ENCODE results near the gene GFI1B.

Gene GFI1B

GRCh38 chr9:132973166-132973565, 5.3 kb upstream of the GFI1B start:
- H3K27me3 ChIP-seq (ENCODE audit: control insufficient read depth, insufficient read depth, low read length) = peaks cover 19% of the 10 kb centered on the region
- H3K9ac ChIP-seq (ENCODE audit: low read length) = no peak overlapping the region
- no peak overlapping the region for H3K4me3 ChIP-seq (ENCODE audit: low read length)
- H3K36me3 ChIP-seq (ENCODE audit: control insufficient read depth, insufficient read depth, low read length) = no peaks in the 10 kb centered on the region
- peaks cover 16% of the 10 kb centered on the region for H3K4me1 ChIP-seq (ENCODE audit: control insufficient read depth, insufficient read depth, low read length)
- no peaks in the 10 kb centered on the region for H3K9me3 ChIP-seq (ENCODE audit: control insufficient read depth, low read length)

GRCh38 chr9:132973713-132974112, 4.8 kb upstream of the GFI1B start:
- Histone ChIP-seq H3K9ac (ENCODE audit: low read length) (no peak overlapping the region), H3K36me3 (ENCODE audit: control insufficient read depth, insufficient read depth, low read length) (no peaks in the 10 kb centered on the region), H3K27me3 (ENCODE audit: control insufficient read depth, insufficient read depth, low read length) (peaks cover 23% of the 10 kb centered on the region), H3K9me3 (ENCODE audit: control insufficient read depth, low read length) (no peaks in the 10 kb centered on the region), H3K4me1 (ENCODE audit: control insufficient read depth, insufficient read depth, low read length) (peaks cover 18% of the 10 kb centered on the region), H3K4me3 (ENCODE audit: low read length) (no peak overlapping the region)

DNA sequence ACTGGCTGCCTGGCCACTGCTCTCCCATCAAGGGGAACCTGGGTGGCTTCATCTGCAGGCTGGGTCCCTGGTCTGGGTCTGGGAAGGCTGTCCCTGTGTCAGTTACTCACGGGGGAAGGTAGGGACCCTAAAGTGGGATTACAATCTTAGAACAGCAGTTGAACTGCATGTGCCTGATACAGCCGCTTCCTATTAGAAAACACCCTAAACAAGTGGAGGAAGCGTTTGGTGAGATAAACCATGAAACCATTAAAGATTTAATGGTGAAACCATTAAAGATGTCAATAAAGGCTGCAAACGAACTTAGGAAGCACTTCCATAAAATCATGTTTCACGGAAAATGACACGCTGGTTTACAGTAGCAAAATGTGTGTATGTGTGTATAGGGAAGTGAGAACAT, 2.5 kb upstream of the GFI1B start:
- no peaks in the 10 kb centered on the region for H3K36me3 ChIP-seq (ENCODE audit: control insufficient read depth, insufficient read depth, low read length)
- no peak overlapping the region for H3K9ac ChIP-seq (ENCODE audit: low read length)
- peaks cover 11% of the 10 kb centered on the region for H3K4me1 ChIP-seq (ENCODE audit: control insufficient read depth, insufficient read depth, low read length)
- peaks cover 27% of the 10 kb centered on the region for H3K27me3 ChIP-seq (ENCODE audit: control insufficient read depth, insufficient read depth, low read length)
- H3K4me3 ChIP-seq (ENCODE audit: low read length) = no peak overlapping the region
- H3K9me3 ChIP-seq (ENCODE audit: control insufficient read depth, low read length) = no peaks in the 10 kb centered on the region

DNA sequence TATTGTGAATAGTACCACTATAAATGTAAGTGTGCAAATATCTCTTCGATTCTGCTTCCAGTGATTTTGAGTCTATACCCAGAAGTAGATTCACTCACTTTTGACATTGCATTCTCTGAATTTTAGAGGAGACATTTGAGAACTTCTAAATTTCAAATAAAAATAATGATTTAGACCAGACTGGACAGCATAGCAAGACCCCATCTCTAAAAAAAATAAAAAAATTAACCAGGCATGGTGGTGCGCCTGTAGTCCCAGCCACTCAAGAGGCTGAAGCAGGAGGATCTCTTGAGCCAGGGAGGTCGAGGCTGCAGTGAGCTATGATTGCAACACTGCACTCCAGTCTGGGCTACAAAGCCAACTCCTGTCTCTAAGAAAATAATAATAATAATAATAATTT, 1.9 kb upstream of the GFI1B start:
- no peak overlapping the region for H3K9ac ChIP-seq (ENCODE audit: low read length)
- no peaks in the 10 kb centered on the region for H3K36me3 ChIP-seq (ENCODE audit: control insufficient read depth, insufficient read depth, low read length)
- H3K27me3 ChIP-seq (ENCODE audit: control insufficient read depth, insufficient read depth, low read length) = peaks cover 27% of the 10 kb centered on the region
- no peaks in the 10 kb centered on the region for H3K9me3 ChIP-seq (ENCODE audit: control insufficient read depth, low read length)
- H3K4me3 ChIP-seq (ENCODE audit: low read length) = no peak overlapping the region
- H3K4me1 ChIP-seq (ENCODE audit: control insufficient read depth, insufficient read depth, low read length) = peaks cover 11% of the 10 kb centered on the region

DNA sequence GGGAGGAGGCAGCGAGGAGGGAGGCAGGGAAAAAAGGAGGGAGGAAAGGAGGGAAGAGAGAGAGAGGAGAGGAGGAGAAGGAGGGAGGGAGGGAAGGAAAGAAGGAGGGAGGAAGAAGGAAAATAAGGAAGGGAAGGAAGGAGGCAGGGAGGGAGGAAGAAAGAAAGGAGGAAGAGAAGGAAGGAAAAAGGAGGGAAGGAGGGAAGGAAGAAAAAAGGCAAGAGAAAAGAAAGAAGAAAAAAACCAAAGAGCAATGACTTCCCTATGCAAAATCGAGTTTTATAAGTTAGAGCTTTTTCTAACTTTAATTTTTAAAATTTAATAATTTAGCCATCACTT, 413 bp upstream of the GFI1B start:
- peaks cover 24% of the 10 kb centered on the region for H3K27me3 ChIP-seq (ENCODE audit: control insufficient read depth, insufficient read depth, low read length)
- no peak overlapping the region for H3K9ac ChIP-seq (ENCODE audit: low read length)
- H3K4me1 ChIP-seq (ENCODE audit: control insufficient read depth, insufficient read depth, low read length) = peaks cover 5% of the 10 kb centered on the region
- no peaks in the 10 kb centered on the region for H3K9me3 ChIP-seq (ENCODE audit: control insufficient read depth, low read length)
- no peak overlapping the region for H3K4me3 ChIP-seq (ENCODE audit: low read length)
- H3K36me3 ChIP-seq (ENCODE audit: control insufficient read depth, insufficient read depth, low read length) = no peaks in the 10 kb centered on the region

- H3K9me3 ChIP-seq (ENCODE audit: control insufficient read depth, low read length) = no peaks in the 10 kb centered on the region
- peaks cover 15% of the 10 kb centered on the region for H3K27me3 ChIP-seq (ENCODE audit: control insufficient read depth, insufficient read depth, low read length)
- no peak overlapping the region for H3K4me3 ChIP-seq (ENCODE audit: low read length)
- H3K9ac ChIP-seq (ENCODE audit: low read length) = no peak overlapping the region
- H3K36me3 ChIP-seq (ENCODE audit: control insufficient read depth, insufficient read depth, low read length) = no peaks in the 10 kb centered on the region
- peaks cover 5% of the 10 kb centered on the region for H3K4me1 ChIP-seq (ENCODE audit: control insufficient read depth, insufficient read depth, low read length)
These were observed 1.7 kb downstream of the GFI1B start for GRCh38 chr9:132980157-132980556.

GRCh38 chr9:132982458-132982857, 4.0 kb downstream of the GFI1B start:
- Histone ChIP-seq H3K4me1 (ENCODE audit: control insufficient read depth, insufficient read depth, low read length) (peaks cover 5% of the 10 kb centered on the region), H3K36me3 (ENCODE audit: control insufficient read depth, insufficient read depth, low read length) (no peaks in the 10 kb centered on the region), H3K4me3 (ENCODE audit: low read length) (no peak overlapping the region), H3K27me3 (ENCODE audit: control insufficient read depth, insufficient read depth, low read length) (peaks cover 20% of the 10 kb centered on the region), H3K9ac (ENCODE audit: low read length) (no peak overlapping the region), H3K9me3 (ENCODE audit: control insufficient read depth, low read length) (no peaks in the 10 kb centered on the region)

DNA sequence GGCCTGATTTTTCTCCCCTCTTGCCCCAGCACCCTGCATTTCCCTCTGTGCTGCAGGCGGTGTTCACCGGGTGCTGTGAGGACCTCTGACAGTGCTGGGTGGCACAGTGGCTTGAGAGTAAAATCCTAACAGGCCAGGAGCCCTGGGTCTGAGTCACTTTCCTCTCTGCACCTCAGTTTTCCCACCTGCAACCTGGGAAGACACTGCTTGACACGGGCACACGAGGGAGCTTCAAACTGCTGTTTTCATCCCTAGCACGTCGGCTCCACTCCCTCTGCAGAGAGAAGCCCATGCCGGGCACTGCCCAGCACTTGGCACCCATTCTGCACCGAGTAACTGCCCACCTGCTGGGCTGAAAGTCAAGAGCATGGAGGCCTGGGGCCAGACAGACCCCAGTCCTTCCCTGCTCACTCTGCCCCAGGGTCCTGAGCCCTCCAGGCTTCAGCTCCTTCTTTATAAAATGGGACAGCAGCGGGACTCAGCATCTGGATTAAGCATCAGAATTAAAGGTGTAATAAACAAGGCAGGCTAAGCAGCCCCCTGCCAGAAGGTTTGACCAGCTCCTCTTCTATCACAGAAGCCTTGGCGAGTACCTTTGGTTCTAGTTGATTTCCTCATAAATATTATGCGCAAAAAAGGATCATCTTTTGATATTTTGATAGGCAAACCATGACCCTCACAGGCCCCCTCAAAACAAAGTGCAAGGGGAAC, 5.2 kb downstream of the GFI1B start:
- Histone ChIP-seq H3K4me3 (ENCODE audit: low read length) (no peak overlapping the region), H3K36me3 (ENCODE audit: control insufficient read depth, insufficient read depth, low read length) (no peaks in the 10 kb centered on the region), H3K9me3 (ENCODE audit: control insufficient read depth, low read length) (no peaks in the 10 kb centered on the region), H3K4me1 (ENCODE audit: control insufficient read depth, insufficient read depth, low read length) (peaks cover 3% of the 10 kb centered on the region), H3K9ac (ENCODE audit: low read length) (no peak overlapping the region), H3K27me3 (ENCODE audit: control insufficient read depth, insufficient read depth, low read length) (peaks cover 17% of the 10 kb centered on the region)

- no peaks in the 10 kb centered on the region for H3K9me3 ChIP-seq (ENCODE audit: control insufficient read depth, low read length)
- no peaks in the 10 kb centered on the region for H3K4me1 ChIP-seq (ENCODE audit: control insufficient read depth, insufficient read depth, low read length)
- H3K4me3 ChIP-seq (ENCODE audit: low read length) = no peak overlapping the region
- peaks cover 12% of the 10 kb centered on the region for H3K27me3 ChIP-seq (ENCODE audit: control insufficient read depth, insufficient read depth, low read length)
- H3K9ac ChIP-seq (ENCODE audit: low read length) = no peak overlapping the region
- H3K36me3 ChIP-seq (ENCODE audit: control insufficient read depth, insufficient read depth, low read length) = no peaks in the 10 kb centered on the region
These were observed 5.9 kb downstream of the GFI1B start for GRCh38 chr9:132984202-132985070.

DNA sequence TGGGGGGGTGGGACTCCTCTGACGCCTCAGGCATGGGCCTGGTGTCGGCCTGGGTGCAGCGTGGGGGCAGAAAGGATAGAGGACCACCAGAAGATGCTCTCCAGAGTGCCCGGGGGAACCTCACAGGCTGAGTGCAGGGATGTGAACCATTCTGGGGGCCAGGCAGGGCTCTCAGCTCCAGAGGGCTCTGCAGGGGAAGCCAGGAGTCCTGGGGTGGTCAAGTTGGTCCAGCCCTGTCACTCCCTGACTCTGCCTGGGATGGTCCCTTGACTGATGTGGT, 6.5 kb downstream of the GFI1B start:
- Histone ChIP-seq H3K4me3 (ENCODE audit: low read length) (no peak overlapping the region), H3K4me1 (ENCODE audit: control insufficient read depth, insufficient read depth, low read length) (no peaks in the 10 kb centered on the region), H3K9ac (ENCODE audit: low read length) (no peak overlapping the region), H3K27me3 (ENCODE audit: control insufficient read depth, insufficient read depth, low read length) (peaks cover 8% of the 10 kb centered on the region), H3K9me3 (ENCODE audit: control insufficient read depth, low read length) (no peaks in the 10 kb centered on the region), H3K36me3 (ENCODE audit: control insufficient read depth, insufficient read depth, low read length) (no peaks in the 10 kb centered on the region)

GRCh38 chr9:132985489-132985888, 7.0 kb downstream of the GFI1B start:
- Histone ChIP-seq H3K4me3 (ENCODE audit: low read length) (no peak overlapping the region), H3K27me3 (ENCODE audit: control insufficient read depth, insufficient read depth, low read length) (peaks cover 8% of the 10 kb centered on the region), H3K4me1 (ENCODE audit: control insufficient read depth, insufficient read depth, low read length) (no peaks in the 10 kb centered on the region), H3K36me3 (ENCODE audit: control insufficient read depth, insufficient read depth, low read length) (no peaks in the 10 kb centered on the region), H3K9ac (ENCODE audit: low read length) (no peak overlapping the region), H3K9me3 (ENCODE audit: control insufficient read depth, low read length) (no peaks in the 10 kb centered on the region)

DNA sequence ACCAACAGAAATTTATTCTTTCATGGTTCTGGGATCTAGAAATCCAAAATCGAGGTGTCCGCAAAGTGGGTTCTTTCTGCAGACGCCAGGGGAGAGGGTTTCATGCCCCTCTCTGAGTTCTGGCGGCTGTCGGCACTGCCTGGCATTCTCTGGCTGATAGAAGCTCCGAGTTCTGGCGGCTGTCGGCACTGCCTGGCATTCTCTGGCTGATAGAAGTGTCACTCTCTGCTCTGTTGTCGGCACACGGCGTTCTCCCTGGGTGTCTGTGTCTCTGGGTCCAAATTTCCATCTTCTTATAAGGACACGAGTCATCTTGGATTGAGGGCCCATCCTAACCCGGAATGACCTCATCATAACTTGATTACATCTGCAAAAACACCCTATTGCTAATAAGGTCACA, 7.6 kb downstream of the GFI1B start:
- Histone ChIP-seq H3K9me3 (ENCODE audit: control insufficient read depth, low read length) (no peaks in the 10 kb centered on the region), H3K4me3 (ENCODE audit: low read length) (no peak overlapping the region), H3K27me3 (ENCODE audit: control insufficient read depth, insufficient read depth, low read length) (peaks cover 11% of the 10 kb centered on the region), H3K9ac (ENCODE audit: low read length) (no peak overlapping the region), H3K36me3 (ENCODE audit: control insufficient read depth, insufficient read depth, low read length) (no peaks in the 10 kb centered on the region), H3K4me1 (ENCODE audit: control insufficient read depth, insufficient read depth, low read length) (no peaks in the 10 kb centered on the region)
